Endodermal cell (in vitro differentiated cells): ENCODE results near the gene NUMBL. TPM values are rescaled to one million over a fixed set of nuclear protein-coding genes. Genes with fewer than 3 reads are reported as not detected.
A peak's percentile ranks its signal among the peaks of the same experiment; 100 is the strongest.

ENCODE experiments used
- DNase-seq: peaks from one replicate; pipeline ENCODE4 v3.0.0-alpha.2; 2017
- H3K27ac ChIP-seq: 2 replicates; pipeline ENCODE4 v1.5.1; 2013; ENCODE audit warnings: mild to moderate bottlenecking, low read depth, low read length, moderate library complexity
- H3K27me3 ChIP-seq: 2 replicates; pipeline ENCODE4 v1.6.1; 2013; ENCODE audit warnings: mild to moderate bottlenecking, low read length, moderate library complexity; ENCODE audit not compliant: insufficient read depth, control insufficient read depth, poor library complexity, severe bottlenecking
- H3K36me3 ChIP-seq: 2 replicates; pipeline ENCODE4 v1.7.0; 2013; ENCODE audit warnings: mild to moderate bottlenecking, low read length, moderate library complexity; ENCODE audit not compliant: control insufficient read depth, insufficient read depth
- H3K4me1 ChIP-seq: one replicate; pipeline ENCODE4 v1.7.0; 2013; ENCODE audit warnings: low read length; ENCODE audit not compliant: control insufficient read depth, insufficient read depth
- H3K4me3 ChIP-seq: 2 replicates; pipeline ENCODE4 v1.5.1; 2013; ENCODE audit warnings: mild to moderate bottlenecking, low read length, moderate library complexity
- H3K9ac ChIP-seq: 2 replicates; pipeline ENCODE4 v1.6.1; 2013; ENCODE audit warnings: mild to moderate bottlenecking, low read length, moderate library complexity; ENCODE audit not compliant: poor library complexity, severe bottlenecking; ENCODE audit errors: extremely low read depth
- H3K9me3 ChIP-seq: 2 replicates; pipeline ENCODE4 v1.6.1; 2013; ENCODE audit warnings: mild to moderate bottlenecking, low read length, moderate library complexity; ENCODE audit not compliant: control insufficient read depth
- H3K27ac Mint-ChIP-seq: 2 replicates; pipeline ENCODE4 v1.8.0; 2020; ENCODE audit warnings: mixed read lengths
- H3K27me3 Mint-ChIP-seq: 2 replicates; pipeline ENCODE4 v1.8.0; 2021; ENCODE audit warnings: mild to moderate bottlenecking, mixed read lengths; ENCODE audit not compliant: insufficient read depth
- H3K36me3 Mint-ChIP-seq: 2 replicates; pipeline ENCODE4 v1.8.0; 2020; ENCODE audit warnings: low read depth, mixed read lengths
- H3K4me1 Mint-ChIP-seq: 2 replicates; pipeline ENCODE4 v1.8.0; 2020; ENCODE audit warnings: mixed read lengths
- H3K4me3 Mint-ChIP-seq: 2 replicates; pipeline ENCODE4 v1.8.0; 2020; ENCODE audit warnings: mild to moderate bottlenecking, moderate library complexity, mixed read lengths
- H3K9me3 Mint-ChIP-seq: 2 replicates; pipeline ENCODE4 v1.8.0; 2020; ENCODE audit warnings: mild to moderate bottlenecking, mixed read lengths
- CTCF ChIP-seq: fragments of 200-600 bp; sonication (generic); conservative IDR thresholded peaks from 2 replicates; pipeline ENCODE4 v1.5.0; 2021; ENCODE audit warnings: antibody characterized with exemption, mild to moderate bottlenecking
- WGBS, 2 experiments: methylation state at CpG; one replicate each; pipeline versions ENCODE4 v1.1.5 to v1.1.7; 2013; ENCODE audit warnings: missing lambda C conversion rate in 2 of 2, mixed read lengths in 1 of 2; ENCODE audit not compliant: insufficient coverage in 1 of 2, insufficient read length in 1 of 2; 5-methylcytosine and 5-hydroxymethylcytosine counted together
- total RNA-seq, 2 donors: library from RNA; stranded (reverse); fragmentation: NEBNext Ultra II Directional in 1 of 2; extraction: Animal tissue kit (Norgen Biotek cat#: 25700) in 1 of 2; gene quantifications; 2 replicates in 1 of 2; 3 replicates in 1 of 2; pipeline ENCODE4 v1.2.1, GENCODE V29; 2021

Gene NUMBL
- total RNA-seq, 2 donors from 2014 or later = 32.7 to 46.9 TPM

- peaks cover 28% of the 10 kb centered on the region for H3K36me3 Mint-ChIP-seq
- Histone ChIP-seq H3K27me3 (no peaks in the 10 kb centered on the region), H3K27ac (no peak overlapping the region), H3K9me3 (no peaks in the 10 kb centered on the region), H3K4me3 (peak overlapping the region; percentile 94), H3K9ac (peak overlapping the region; percentile 67), H3K4me1 (no peaks in the 10 kb centered on the region), H3K36me3 (peaks cover 21% of the 10 kb centered on the region)
- peak overlapping the region; percentile 91 for H3K4me3 Mint-ChIP-seq
- peaks cover 19% of the 10 kb centered on the region for H3K4me1 Mint-ChIP-seq
- 1 to 3% methylated on average over 13 to 20 of the region's 20 CpGs for WGBS, 2 experiments
- peak overlapping the region; percentile 91 for H3K27ac Mint-ChIP-seq
- no peak for DNase-seq
- H3K27me3 Mint-ChIP-seq = no peaks in the 10 kb centered on the region
- no peak for TF ChIP-seq CTCF
- no peaks in the 10 kb centered on the region for H3K9me3 Mint-ChIP-seq
These were observed 27.0 kb upstream of the NUMBL start for GRCh38 chr19:40717325-40717879.

- peaks cover 24% of the 10 kb centered on the region for H3K36me3 Mint-ChIP-seq
- peak; percentile 100 for DNase-seq
- Histone ChIP-seq H3K9ac (peak within 1 kb of the TSS; percentile 67), H3K36me3 (peaks cover 16% of the 10 kb centered on the region), H3K4me1 (no peaks in the 10 kb centered on the region), H3K4me3 (peak within 1 kb of the TSS; percentile 94), H3K27me3 (no peaks in the 10 kb centered on the region), H3K9me3 (no peaks in the 10 kb centered on the region), H3K27ac (peak within 1 kb of the TSS; percentile 66)
- 0 to 1% methylated on average over 30 to 76 of the region's 76 CpGs for WGBS, 2 experiments
- peak within 1 kb of the TSS; percentile 91 for H3K27ac Mint-ChIP-seq
- H3K9me3 Mint-ChIP-seq = no peaks in the 10 kb centered on the region
- no peaks in the 10 kb centered on the region for H3K27me3 Mint-ChIP-seq
- TF ChIP-seq CTCF = peak; percentile 52
- H3K4me1 Mint-ChIP-seq = peaks cover 19% of the 10 kb centered on the region
- peak within 1 kb of the TSS; percentile 91 for H3K4me3 Mint-ChIP-seq
These were observed 26.3 kb upstream of the NUMBL start, which contains the start of the genes COQ8B and ITPKC for GRCh38 chr19:40716482-40717324. Gene COQ8B (minus strand): TSS chr19:40716886. CDS start chr19:40714632, 2,254 bp downstream. Gene ITPKC (plus strand): TSS chr19:40717112. CDS start chr19:40717136, 24 bp downstream.

GRCh38 chr19:40716031-40716481, 25.6 kb upstream of the NUMBL start:
- no peaks in the 10 kb centered on the region for H3K9me3 Mint-ChIP-seq
- WGBS, 2 experiments = 4 to 14% methylated on average over 5 to 8 of the region's 8 CpGs
- Histone ChIP-seq H3K9ac (peak overlapping the region; percentile 67), H3K4me1 (no peaks in the 10 kb centered on the region), H3K9me3 (no peaks in the 10 kb centered on the region), H3K4me3 (peak overlapping the region; percentile 94), H3K36me3 (peaks cover 19% of the 10 kb centered on the region), H3K27me3 (no peaks in the 10 kb centered on the region), H3K27ac (peak overlapping the region; percentile 66)
- H3K27me3 Mint-ChIP-seq = no peaks in the 10 kb centered on the region
- peak; percentile 68 for DNase-seq
- H3K36me3 Mint-ChIP-seq = peaks cover 29% of the 10 kb centered on the region
- TF ChIP-seq CTCF = no peak
- peaks cover 19% of the 10 kb centered on the region for H3K4me1 Mint-ChIP-seq
- peak overlapping the region; percentile 89 for H3K27ac Mint-ChIP-seq
- H3K4me3 Mint-ChIP-seq = peak overlapping the region; percentile 91
